GM12891 (cell line): ENCODE data around the gene MYH14.
"Not testable (repeated sequence)": the region's sequence is repeated elsewhere in the genome, so short reads cannot be mapped to it uniquely, and the experiment has no call there.

ENCODE experiments used
- PAX5 ChIP-seq: IDR thresholded peaks from 2 replicates; pipeline ENCODE4 v1.6.1; 2011; ENCODE audit warnings: low read length, moderate library complexity, mild to moderate bottlenecking; ENCODE audit not compliant: insufficient read depth, severe bottlenecking
- POLR2AphosphoS5 ChIP-seq: IDR thresholded peaks from 2 replicates; pipeline ENCODE4 v1.6.1; 2011; ENCODE audit warnings: low read depth, low read length, control low read depth
- SPI1 ChIP-seq: IDR thresholded peaks from 2 replicates; pipeline ENCODE4 v1.6.1; 2011; ENCODE audit warnings: low read depth, low read length, control low read depth

GRCh38 chr19:50353487-50353880 lies 150.1 kb downstream of the MYH14 start:
- not testable (repeated sequence) for TF ChIP-seq POLR2AphosphoS5, SPI1, PAX5
